ENCODE results near the gene SPAG9.

- no peak for TF ChIP-seq CTCF (IDR thresholded peaks at IDR 0.05; ENCODE audit: low read length)
- no peak for TF ChIP-seq EZH2 (optimal IDR thresholded peaks at IDR 0.05; ENCODE audit: low read depth, low read length)
These were observed 203.3 kb downstream of the SPAG9 start for GRCh38 chr17:50917418-50917743.

All from MM.1S (cell line).